KOPT-K1 (cell line): Measurements from ENCODE around the gene FAF2.

Experiments used
- H3K27ac ChIP-seq: fragments of 200-600 bp; sonication (generic); 2 replicates; pipeline ENCODE4 v1.5.1; 2016; ENCODE audit warnings: antibody characterized with exemption, mild to moderate bottlenecking, low read depth, low read length; ENCODE audit not compliant: poor library complexity, severe bottlenecking
- H3K36me3 ChIP-seq: fragments of 200-600 bp; sonication (generic); 2 replicates; pipeline ENCODE4 v1.5.1; 2017; ENCODE audit warnings: antibody characterized with exemption, mild to moderate bottlenecking, low read length, moderate library complexity; ENCODE audit not compliant: insufficient read depth
- H3K9me3 ChIP-seq: fragments of 200-600 bp; sonication (generic); 2 replicates; pipeline ENCODE4 v1.5.1; 2017; ENCODE audit warnings: antibody characterized with exemption, low read length, mild to moderate bottlenecking; ENCODE audit not compliant: insufficient read depth, poor library complexity, severe bottlenecking

FAF2 gene

DNA sequence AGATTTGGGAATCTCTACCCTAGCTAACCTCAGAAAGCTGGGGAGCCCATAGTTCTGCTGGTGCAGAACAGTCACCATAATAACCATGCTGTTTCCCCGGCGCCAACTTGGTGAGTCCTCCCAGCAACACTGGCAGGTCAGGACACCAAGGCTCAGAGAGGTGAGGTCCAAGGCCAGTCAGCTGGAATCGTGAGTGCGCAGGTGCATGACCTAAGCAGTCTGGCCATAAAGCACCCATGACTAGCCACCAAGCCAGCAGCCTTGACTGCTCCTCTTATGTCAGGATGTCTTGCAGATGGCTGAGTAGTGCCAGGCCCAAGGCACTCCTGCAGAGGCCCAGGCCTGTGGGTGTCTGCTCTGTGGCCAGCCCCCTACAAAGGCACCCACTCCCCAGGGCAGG is 86.5 kb downstream of the FAF2 start:
- peaks cover 31% of the 10 kb centered on the region for H3K36me3 ChIP-seq
- H3K27ac ChIP-seq = peak overlapping the region; percentile 95
- H3K9me3 ChIP-seq = peaks cover 19% of the 10 kb centered on the region

DNA sequence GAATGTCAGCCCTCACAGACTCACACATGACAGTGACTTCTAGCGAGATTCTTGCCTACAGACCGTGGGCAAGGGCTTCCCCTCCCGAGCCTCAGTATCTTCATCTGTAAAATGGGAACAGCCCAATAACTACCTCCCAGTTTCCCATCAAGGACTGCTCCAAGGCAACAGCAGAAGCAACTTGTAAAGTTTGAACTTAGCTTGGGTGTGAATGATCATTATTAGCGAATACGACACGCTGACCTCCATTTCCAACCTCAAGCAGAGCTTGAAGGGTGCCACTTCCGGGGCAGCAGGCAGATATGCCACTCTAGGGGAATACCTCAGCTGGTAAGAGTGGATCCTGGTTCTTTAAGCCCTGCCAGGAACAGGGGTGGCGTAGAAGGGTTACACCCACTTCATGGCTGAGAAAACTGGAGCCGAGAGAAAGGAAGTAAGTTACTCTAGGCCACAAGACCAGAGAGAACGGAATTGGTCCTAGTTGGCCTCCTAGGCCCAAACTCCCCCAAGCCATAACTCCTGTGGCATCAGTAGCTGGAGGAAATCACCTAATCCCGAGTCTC is 87.0 kb downstream of the FAF2 start:
- Histone ChIP-seq H3K27ac (peak overlapping the region; percentile 95), H3K9me3 (peaks cover 16% of the 10 kb centered on the region), H3K36me3 (peaks cover 29% of the 10 kb centered on the region)

DNA sequence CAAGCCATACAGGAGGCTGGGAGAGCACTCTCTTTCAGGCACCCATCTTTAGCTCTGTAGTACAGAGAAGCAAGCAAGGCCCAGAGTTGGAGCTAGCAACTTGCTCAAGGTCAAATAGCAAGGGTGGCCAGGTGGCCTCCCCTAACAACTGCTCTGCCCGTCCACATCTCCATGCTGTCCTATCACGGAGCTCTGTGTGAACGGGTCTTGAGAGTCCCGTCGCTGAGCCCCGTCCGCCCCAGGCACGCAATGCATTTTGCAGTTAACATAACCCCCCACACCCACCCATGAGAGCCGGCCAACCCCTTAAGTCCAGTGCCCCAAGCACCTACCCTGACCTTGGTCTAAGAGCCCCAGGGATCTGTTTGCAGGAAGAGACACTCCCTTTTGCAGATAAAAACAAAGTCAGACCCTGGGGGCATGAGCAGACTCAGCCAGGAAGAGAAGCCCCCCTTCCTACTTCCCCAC is 87.5 kb downstream of the FAF2 start:
- Histone ChIP-seq H3K27ac (peak overlapping the region; percentile 95), H3K9me3 (peaks cover 12% of the 10 kb centered on the region), H3K36me3 (peaks cover 24% of the 10 kb centered on the region)

GRCh38 chr5:176536132-176536901 is 88.1 kb downstream of the FAF2 start:
- H3K9me3 ChIP-seq = peaks cover 5% of the 10 kb centered on the region

GRCh38 chr5:176536902-176537553 is 88.8 kb downstream of the FAF2 start, which contains the start of gene RNF44:
Gene RNF44 (minus strand): TSS chr5:176537402. CDS start chr5:176532472, 4,930 bp downstream.
- Histone ChIP-seq H3K27ac (peak within 1 kb of the TSS; percentile 95), H3K36me3 (peaks cover 11% of the 10 kb centered on the region), H3K9me3 (no peaks in the 10 kb centered on the region)

More at GRCh38 chr5:176536132-176536901, 88.1 kb downstream of the FAF2 start:
- Histone ChIP-seq H3K36me3 (peaks cover 18% of the 10 kb centered on the region), H3K27ac (peak overlapping the region; percentile 95)

- Histone ChIP-seq H3K9me3 (no peaks in the 10 kb centered on the region), H3K27ac (peak overlapping the region; percentile 95), H3K36me3 (peaks cover 6% of the 10 kb centered on the region; the same call in 1 of the 2 replicates)
These were observed 89.5 kb downstream of the FAF2 start for GRCh38 chr5:176537554-176538229.

DNA sequence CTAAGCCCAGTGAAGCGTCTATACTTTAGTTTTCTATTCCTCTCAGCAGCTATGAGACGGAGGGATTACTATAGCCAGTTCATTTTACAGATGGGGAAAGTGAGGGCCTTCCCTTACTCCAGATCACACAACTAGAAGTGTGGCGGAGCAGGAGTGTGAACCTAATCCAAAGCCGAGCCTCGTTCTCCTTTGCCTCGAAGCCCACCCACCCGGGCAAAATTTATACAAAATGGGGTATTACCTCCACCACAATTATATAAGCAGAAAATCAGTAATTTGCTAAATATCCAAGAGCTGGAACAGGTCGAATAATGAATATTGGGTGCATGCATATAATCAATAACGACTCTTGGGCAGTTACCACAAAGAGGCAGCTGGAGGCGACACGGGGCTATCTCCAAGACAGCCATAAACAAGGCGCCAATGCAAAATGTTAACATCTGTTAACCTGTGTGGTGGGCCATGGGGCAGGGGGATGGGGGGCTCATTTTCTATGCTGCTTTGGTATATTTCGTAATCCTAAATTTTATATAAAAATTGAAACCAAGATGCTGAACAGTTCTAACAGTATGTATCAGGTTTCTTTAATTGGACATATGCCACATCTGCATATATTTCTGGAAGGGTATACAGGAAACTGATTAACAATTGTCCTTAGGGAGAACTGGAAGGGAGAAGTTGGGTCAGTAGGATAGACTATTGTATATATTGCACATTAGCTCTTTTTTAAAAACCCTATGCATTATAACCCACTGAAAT is 90.2 kb downstream of the FAF2 start:
- peak overlapping the region; percentile 95 for H3K27ac ChIP-seq
- H3K36me3 ChIP-seq = no peaks in the 10 kb centered on the region
- H3K9me3 ChIP-seq = no peaks in the 10 kb centered on the region

DNA sequence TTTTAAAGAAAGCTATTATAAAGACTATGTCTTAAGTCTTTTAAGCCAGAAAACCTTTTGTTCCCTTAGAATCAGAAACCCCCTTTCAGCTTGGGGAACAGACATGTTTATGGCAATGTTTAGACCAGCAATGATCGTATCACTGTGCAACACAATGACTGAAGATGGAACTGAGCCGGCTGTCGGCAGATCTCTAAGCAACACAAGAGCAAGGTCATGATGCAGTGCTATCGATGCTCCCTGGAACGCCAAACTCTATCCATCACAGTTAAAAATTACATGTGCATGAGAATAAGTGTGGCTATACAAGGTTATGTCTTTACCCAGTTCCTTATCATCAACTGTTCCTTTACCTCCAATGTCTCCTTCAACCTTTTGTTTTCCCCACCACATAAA is 90.8 kb downstream of the FAF2 start:
- Histone ChIP-seq H3K9me3 (no peaks in the 10 kb centered on the region), H3K36me3 (no peaks in the 10 kb centered on the region), H3K27ac (no peak overlapping the region)

GRCh38 chr5:176540476-176540899 is 92.3 kb downstream of the FAF2 start:
- Histone ChIP-seq H3K36me3 (no peaks in the 10 kb centered on the region), H3K27ac (peak overlapping the region; percentile 90), H3K9me3 (no peaks in the 10 kb centered on the region)

DNA sequence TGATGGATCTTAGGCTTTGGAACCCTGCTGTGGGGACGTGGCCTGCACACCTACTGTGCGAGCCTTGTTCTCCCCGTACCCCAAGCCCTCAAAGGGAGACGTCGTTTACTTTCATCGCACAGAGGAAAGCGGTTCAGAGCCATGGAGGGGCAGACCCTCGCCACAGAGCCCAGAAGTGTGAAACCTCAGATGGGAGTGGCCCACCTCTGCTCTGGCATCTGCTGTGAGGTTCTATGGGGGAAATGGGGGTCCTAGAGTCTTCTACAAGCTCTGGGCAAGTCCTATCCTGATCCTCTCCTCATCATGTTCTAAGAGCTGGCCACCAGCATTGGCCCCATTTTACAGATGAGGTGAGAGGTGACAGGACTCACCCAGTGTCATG is 92.8 kb downstream of the FAF2 start:
- Histone ChIP-seq H3K36me3 (no peaks in the 10 kb centered on the region), H3K27ac (peak overlapping the region; percentile 90), H3K9me3 (no peaks in the 10 kb centered on the region)

DNA sequence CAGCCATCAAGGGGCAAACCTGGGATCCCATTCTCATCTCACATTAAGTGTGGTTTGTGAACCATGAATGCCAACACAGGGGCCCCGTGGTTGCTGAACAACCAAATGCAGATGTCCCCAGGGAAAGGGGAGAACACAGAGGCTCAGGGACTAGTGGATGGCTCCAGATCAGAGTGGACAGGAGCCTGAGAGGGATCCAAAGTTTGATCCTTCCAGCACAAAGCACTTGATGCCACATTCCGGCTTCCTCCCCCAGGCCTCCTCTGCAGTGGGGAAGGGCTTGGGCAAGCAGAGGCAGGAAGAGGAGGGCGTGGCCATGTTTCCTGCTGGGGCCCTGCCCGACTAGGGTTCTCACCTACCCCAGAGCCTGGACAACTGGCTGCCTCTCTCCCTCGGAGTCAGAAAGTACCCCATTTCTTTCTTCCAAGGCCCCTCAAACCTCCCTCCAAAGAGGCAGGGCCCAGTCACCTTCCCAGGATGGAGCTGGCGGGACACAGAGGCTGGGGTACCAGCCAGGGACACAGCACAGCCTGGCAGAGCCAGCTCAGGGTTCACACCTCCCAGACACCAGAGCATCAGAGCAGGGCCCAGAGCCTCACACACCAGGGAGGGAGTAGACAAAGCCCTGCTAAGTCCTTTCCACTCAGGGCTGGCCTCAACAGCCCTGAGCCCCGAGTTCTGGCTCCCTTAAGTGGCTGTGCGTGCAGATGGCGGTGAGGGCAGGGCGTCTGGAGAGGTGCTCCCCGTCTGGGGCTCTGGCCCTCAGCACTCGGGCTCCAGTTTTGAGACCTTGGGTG is 93.4 kb downstream of the FAF2 start:
- H3K27ac ChIP-seq = peak overlapping the region; percentile 90

DNA sequence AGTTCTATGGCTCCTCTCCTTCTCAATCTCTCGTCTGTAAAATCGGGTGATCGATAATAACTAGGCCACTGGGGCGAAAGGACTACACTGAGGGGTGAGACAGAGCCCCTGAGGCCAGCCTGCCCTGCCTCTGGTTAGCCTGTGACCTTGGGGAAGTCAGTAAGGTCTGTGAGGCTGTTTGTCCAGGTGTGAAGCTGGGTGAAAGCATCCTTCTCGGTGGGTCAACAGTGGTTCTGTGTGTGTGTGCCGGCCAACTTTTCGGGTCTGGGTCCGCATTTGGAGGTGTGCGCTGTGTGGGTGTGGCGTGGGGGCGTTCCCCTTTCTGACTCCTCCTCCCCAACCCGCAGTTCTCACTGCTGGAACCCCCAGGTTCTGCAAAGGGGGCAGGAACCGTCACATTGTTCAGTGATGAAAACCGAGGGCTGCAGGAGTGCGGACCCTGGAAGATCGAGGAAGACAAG is 94.0 kb downstream of the FAF2 start:
- Histone ChIP-seq H3K27ac (peak overlapping the region; percentile 90), H3K9me3 (no peaks in the 10 kb centered on the region), H3K36me3 (no peaks in the 10 kb centered on the region)

More for the DNA sequence above, 93.4 kb downstream of the FAF2 start:
- Histone ChIP-seq H3K9me3 (no peaks in the 10 kb centered on the region), H3K36me3 (no peaks in the 10 kb centered on the region)

- no peaks in the 10 kb centered on the region for H3K9me3 ChIP-seq
- peak overlapping the region; percentile 90 for H3K27ac ChIP-seq
- H3K36me3 ChIP-seq = no peaks in the 10 kb centered on the region
These were observed 94.6 kb downstream of the FAF2 start for GRCh38 chr5:176542596-176543427.
